Measurements from ENCODE around the gene INPP5E. TPM values are rescaled to one million over a fixed set of nuclear protein-coding genes. Genes with fewer than 3 reads are reported as not detected.

The INPP5E gene
- total RNA-seq, 2 experiments from 2014 or later, result 17.2 to 19.4 TPM

DNA sequence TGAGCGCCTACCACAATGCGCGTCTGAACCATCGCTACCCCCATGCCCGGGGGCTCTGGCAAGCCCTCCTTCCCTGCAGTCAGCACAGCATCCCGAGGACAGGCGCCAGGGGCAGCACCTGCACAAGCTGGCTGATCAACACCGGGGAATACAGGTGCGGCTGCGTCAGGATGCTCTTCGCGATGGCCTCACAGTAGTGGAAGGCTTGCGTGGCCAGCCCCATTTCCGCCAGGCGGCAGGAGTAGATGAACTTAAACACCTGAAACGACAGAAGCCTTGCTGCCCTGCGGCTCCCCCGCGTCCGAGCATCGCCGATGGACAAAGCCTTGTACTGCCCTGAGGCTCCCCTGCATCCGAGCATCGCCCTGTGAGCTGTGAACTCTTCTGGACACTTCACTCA, 17.7 kb upstream of the INPP5E start:
- Mint-ChIP-seq H3K36me3 (ENCODE audit: low read depth) (peaks cover 85% of the 10 kb centered on the region), H3K4me1 (ENCODE audit: low read depth) (no peaks in the 10 kb centered on the region), H3K27ac (no peak overlapping the region), H3K4me3 (no peak overlapping the region), H3K27me3 (no peaks in the 10 kb centered on the region), H3K9me3 (no peaks in the 10 kb centered on the region)
- TF ChIP-seq, protein P1, sequence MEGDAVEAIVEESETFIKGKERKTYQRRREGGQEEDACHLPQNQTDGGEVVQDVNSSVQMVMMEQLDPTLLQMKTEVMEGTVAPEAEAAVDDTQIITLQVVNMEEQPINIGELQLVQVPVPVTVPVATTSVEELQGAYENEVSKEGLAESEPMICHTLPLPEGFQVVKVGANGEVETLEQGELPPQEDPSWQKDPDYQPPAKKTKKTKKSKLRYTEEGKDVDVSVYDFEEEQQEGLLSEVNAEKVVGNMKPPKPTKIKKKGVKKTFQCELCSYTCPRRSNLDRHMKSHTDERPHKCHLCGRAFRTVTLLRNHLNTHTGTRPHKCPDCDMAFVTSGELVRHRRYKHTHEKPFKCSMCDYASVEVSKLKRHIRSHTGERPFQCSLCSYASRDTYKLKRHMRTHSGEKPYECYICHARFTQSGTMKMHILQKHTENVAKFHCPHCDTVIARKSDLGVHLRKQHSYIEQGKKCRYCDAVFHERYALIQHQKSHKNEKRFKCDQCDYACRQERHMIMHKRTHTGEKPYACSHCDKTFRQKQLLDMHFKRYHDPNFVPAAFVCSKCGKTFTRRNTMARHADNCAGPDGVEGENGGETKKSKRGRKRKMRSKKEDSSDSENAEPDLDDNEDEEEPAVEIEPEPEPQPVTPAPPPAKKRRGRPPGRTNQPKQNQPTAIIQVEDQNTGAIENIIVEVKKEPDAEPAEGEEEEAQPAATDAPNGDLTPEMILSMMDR (IDR thresholded peaks at IDR 0.05), result no peak
- Histone ChIP-seq H3K4me1 (ENCODE audit: insufficient read depth, low read length) (no peaks in the 10 kb centered on the region), H3K9me3 (ENCODE audit: control insufficient read depth in 1 of 2, insufficient read depth in 1 of 2, low read length in 2 of 2) (no peaks in the 10 kb centered on the region), H3K4me3 (ENCODE audit: low read length) (no peak overlapping the region), H3K27ac (ENCODE audit: low read depth in 1 of 2, low read length in 2 of 2) (no peak overlapping the region), H3K27me3 (ENCODE audit: control insufficient read depth in 1 of 2, insufficient read depth in 2 of 2, low read length in 2 of 2) (no peaks in the 10 kb centered on the region), H3K36me3 (ENCODE audit: insufficient read depth, low read length) (peaks cover 89% of the 10 kb centered on the region)
- ChIA-PET CTCF (no interaction called here), POLR2A (no interaction called here)
- intact Hi-C loops (cut with DNase I, micrococcal nuclease), result loop anchor here in 1 of 2 experiments (2.0 kb wide), 1 partner anchor 19 kb away; no protein-coding TSS in a partner anchor
- no peak for ATAC-seq (ENCODE audit: poor library complexity)
- DNase-seq, result no peak

DNA sequence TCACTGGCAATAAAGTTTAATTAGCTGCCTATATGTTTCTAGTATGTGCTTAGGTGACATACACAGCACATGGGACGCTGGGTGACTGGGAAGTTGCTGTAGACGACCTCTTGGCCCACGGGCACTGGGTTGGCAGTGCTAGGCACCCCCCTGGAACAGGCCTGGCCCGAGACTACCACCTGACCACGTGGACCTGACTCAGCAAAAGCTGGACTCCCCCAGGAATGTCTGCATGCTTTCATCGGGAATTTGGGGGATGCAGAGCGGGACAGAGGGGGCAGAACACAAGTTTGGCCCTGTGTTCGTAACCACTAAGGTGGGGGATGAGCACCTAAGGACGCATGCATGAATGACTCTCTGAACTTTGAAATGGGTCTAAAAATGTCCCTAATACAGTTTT, 16.6 kb upstream of the INPP5E start:
- TF ChIP-seq, protein P1 (IDR thresholded peaks at IDR 0.05), result no peak
- POLR2A ChIA-PET, result no interaction called here
- Histone ChIP-seq H3K27ac (ENCODE audit: low read depth in 1 of 2, low read length in 2 of 2) (no peak overlapping the region), H3K9me3 (ENCODE audit: control insufficient read depth in 1 of 2, insufficient read depth in 1 of 2, low read length in 2 of 2) (no peaks in the 10 kb centered on the region), H3K36me3 (ENCODE audit: insufficient read depth, low read length) (peaks cover 86% of the 10 kb centered on the region), H3K4me1 (ENCODE audit: insufficient read depth, low read length) (no peaks in the 10 kb centered on the region), H3K4me3 (ENCODE audit: low read length) (no peak overlapping the region), H3K27me3 (ENCODE audit: control insufficient read depth in 1 of 2, insufficient read depth in 2 of 2, low read length in 2 of 2) (no peaks in the 10 kb centered on the region)
- CTCF ChIA-PET, result no interaction called here
- intact Hi-C loops (cut with DNase I, micrococcal nuclease), result loop anchor here in 1 of 2 experiments (2.0 kb wide), 1 partner anchor 21 kb away; no protein-coding TSS in a partner anchor
- DNase-seq (no peak), ATAC-seq (ENCODE audit: poor library complexity) (no peak)
- Mint-ChIP-seq H3K27me3 (no peaks in the 10 kb centered on the region), H3K4me1 (ENCODE audit: low read depth) (no peaks in the 10 kb centered on the region), H3K36me3 (ENCODE audit: low read depth) (peaks cover 82% of the 10 kb centered on the region), H3K27ac (no peak overlapping the region), H3K4me3 (no peak overlapping the region), H3K9me3 (no peaks in the 10 kb centered on the region)

DNA sequence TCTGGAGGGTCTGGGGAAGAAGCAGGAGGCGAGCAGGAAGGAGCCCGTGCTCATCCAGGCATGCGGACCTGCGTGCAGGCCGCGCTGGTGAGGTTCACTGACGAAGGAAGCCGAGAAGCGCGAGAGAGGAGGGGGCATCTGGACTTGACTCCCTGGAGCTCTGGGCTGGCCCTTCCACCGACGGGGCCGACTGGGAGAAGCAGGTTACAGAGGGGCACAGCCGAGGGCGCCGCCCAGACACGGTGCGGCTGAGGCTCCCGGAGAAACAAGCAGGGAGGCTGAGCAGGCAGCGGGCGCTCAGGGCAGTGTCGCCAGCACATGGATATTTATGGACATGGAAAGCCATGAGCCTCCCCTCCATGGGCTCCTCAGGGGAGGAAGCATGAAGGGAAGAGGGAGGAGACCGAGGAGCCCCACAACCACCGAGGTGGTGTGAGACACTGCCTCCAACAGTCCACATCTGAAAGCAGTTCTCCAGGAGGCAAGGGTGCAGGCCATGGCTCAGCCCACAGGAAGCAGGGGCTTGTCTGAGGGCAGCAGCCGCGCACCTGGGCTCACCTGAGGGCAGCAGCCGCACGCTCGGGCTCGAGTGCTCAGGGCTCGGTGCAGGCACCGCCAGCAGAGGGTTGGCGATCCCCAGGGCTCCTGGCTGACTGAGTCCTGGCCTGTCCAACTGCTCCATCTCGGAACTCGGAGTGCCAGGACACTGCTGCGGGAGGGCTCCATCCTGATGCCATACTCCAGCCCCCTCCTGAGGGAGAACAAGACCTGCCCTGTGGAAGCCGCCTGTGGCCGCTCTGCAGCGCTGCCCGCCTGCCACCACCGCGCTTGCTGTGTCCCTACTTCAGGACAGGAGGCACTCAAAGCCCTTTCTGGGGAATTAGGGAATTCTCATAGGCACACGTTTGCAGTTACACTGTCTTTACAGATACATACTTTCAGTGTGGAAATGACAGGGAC, 15.7 kb upstream of the INPP5E start:
- H3K27me3 ChIP-seq (ENCODE audit: control insufficient read depth in 1 of 2, insufficient read depth in 2 of 2, low read length in 2 of 2), result no peaks in the 10 kb centered on the region
- ChIA-PET POLR2A (no interaction called here), CTCF (no interaction called here)
- Mint-ChIP-seq H3K4me3 (peak overlapping the region; percentile 15), H3K4me1 (ENCODE audit: low read depth) (no peaks in the 10 kb centered on the region), H3K9me3 (no peaks in the 10 kb centered on the region), H3K36me3 (ENCODE audit: low read depth) (peaks cover 84% of the 10 kb centered on the region), H3K27ac (no peak overlapping the region), H3K27me3 (no peaks in the 10 kb centered on the region)
- no peak for DNase-seq
- H3K4me3 ChIP-seq (ENCODE audit: low read length), result no peak overlapping the region
- intact Hi-C loops (cut with DNase I, micrococcal nuclease), result loop anchor here in 1 of 2 experiments (2.0 kb wide), 1 partner anchor 21 kb away; no protein-coding TSS in a partner anchor
- H3K27ac ChIP-seq (ENCODE audit: low read depth in 1 of 2, low read length in 2 of 2), result no peak overlapping the region
- peak; percentile 25 for ATAC-seq (ENCODE audit: poor library complexity)
- no peaks in the 10 kb centered on the region for H3K4me1 ChIP-seq (ENCODE audit: insufficient read depth, low read length)
- H3K9me3 ChIP-seq (ENCODE audit: control insufficient read depth in 1 of 2, insufficient read depth in 1 of 2, low read length in 2 of 2), result no peaks in the 10 kb centered on the region
- H3K36me3 ChIP-seq (ENCODE audit: insufficient read depth, low read length), result peaks cover 86% of the 10 kb centered on the region
- TF ChIP-seq, protein P1 (IDR thresholded peaks at IDR 0.05), result no peak
